AG09319 (cell line): ENCODE results near the gene CAND2.
A peak's percentile ranks its signal among the peaks of the same experiment; 100 is the strongest.

Source experiments
- DNase-seq: peaks from one replicate; pipeline ENCODE4 v3.0.0-alpha.2; 2010; ENCODE audit warnings: low read depth; ENCODE audit errors: extremely low read depth
- TF ChIP-seq, protein P1 (sequence below): IDR thresholded peaks from 2 replicates; pipeline ENCODE4 v1.5.1; 2011; ENCODE audit warnings: low read depth, mild to moderate bottlenecking, inconsistent platforms, low read length, moderate library complexity

CAND2 gene

DNA sequence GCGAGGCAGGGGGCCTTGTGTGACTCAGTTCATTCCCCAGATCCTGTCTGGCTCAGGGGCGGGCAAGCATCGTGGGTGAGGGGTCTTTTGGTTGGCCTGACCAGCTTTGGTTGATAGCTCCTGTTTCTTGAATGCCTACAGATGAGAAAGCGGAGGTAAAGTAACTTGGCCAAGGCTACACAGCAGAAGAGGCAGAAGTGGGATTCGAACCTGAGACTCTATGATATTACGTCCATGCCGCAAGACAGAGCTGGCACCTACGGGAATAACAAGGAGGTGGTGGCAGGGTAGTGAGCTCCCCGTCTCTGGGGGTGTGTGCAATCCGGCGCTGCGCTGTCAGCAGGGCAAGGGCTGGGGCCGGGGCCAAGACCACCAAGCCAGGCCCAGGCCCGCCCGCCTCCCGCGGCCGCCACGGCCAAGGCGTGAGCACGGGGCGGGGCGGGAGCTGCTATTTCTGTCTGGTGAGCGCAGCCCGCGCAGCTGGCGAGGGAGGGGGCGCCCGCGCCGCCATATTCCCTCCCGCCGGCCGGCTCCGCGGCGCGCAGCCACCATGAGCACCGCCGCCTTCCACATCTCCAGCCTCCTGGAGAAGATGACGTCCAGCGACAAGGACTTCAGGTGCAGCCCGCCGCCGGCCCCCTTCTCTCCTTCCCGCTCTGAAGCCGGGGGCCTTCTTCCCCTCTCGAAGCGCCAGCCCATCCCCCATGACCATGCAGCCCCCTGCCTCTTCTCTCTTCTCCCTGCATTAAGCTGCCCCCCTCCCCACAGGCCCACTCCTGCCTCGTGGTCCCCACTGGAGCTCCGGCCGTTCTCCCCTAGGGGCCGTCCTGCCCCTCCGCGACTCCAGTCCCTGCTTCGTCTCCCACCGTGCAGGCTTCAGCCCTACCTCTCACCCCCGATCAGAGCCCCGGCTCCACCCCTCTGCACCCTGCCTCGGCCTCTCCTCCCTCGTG lies at the start of gene CAND2:
CAND2 (plus strand) TSS at position 510 of the 953 bp plus-strand sequence; CDS start at position 551, 41 bp downstream.
- no peak for DNase-seq
- TF ChIP-seq, protein P1, sequence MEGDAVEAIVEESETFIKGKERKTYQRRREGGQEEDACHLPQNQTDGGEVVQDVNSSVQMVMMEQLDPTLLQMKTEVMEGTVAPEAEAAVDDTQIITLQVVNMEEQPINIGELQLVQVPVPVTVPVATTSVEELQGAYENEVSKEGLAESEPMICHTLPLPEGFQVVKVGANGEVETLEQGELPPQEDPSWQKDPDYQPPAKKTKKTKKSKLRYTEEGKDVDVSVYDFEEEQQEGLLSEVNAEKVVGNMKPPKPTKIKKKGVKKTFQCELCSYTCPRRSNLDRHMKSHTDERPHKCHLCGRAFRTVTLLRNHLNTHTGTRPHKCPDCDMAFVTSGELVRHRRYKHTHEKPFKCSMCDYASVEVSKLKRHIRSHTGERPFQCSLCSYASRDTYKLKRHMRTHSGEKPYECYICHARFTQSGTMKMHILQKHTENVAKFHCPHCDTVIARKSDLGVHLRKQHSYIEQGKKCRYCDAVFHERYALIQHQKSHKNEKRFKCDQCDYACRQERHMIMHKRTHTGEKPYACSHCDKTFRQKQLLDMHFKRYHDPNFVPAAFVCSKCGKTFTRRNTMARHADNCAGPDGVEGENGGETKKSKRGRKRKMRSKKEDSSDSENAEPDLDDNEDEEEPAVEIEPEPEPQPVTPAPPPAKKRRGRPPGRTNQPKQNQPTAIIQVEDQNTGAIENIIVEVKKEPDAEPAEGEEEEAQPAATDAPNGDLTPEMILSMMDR = no peak

DNA sequence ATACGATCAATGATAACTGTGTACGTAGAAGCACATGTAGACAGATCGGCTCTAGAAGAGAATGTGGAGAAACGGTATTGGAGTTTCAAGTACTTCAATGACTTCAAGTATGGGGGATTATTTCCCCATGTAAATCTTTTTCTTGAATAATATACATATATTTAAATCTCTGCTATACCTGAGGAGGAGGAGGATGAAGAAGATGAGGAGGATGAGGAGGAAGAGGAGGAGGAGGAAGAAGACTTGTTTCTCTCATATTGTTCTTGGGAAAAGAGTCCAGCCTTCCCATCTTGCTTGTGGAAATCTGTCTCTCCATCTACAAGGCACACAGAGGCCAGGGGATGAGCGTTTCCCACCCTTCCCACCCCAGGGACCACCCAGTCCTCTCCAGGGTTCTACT lies 48.0 kb upstream of the CAND2 start:
- TF ChIP-seq, protein P1 = no peak

DNA sequence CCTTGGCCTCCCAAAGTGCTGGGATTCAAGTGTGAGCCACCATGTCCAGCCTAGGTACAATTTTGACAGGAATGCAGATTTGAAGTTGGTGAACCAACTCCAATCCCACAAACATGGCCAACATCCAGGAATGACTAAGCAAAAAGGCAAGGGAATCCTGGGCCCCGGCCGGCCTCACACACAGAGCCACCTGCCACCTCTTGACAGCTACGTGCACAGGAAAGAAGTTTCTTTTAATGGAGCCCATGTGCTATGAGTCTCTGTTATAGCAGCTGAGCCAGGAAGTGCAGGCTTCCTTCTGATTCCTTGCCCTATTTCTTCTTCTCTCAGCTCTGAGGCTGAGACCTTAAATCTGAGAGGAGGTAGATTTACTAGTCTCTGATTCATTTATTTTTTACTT lies 46.3 kb upstream of the CAND2 start:
- TF ChIP-seq, protein P1 = no peak

More for the DNA sequence above, 48.0 kb upstream of the CAND2 start:
- DNase-seq = no peak

DNA sequence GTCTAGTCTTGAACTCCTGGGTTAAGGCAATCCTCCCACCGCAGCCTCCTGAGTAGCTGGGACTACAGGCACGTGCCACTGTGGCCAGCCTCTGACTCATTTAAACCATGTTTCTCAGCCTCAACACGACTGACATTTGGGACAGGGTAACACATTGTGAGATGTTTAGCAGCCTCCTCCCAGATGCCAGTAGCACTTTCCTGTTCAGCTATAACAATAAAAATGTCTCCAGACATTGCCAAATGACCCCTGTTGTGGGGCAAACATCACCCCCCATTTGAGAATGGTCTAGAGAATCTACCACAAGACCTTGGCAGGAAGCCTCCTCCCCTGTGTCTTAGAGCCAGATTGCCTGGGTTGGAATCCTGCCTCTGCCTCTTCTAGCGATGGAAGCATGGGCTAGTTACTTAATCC lies 45.8 kb upstream of the CAND2 start:
- DNase-seq = peak; percentile 70
- TF ChIP-seq, protein P1 = no peak

More for the DNA sequence above, 46.3 kb upstream of the CAND2 start:
- DNase-seq = peak; percentile 47

DNA sequence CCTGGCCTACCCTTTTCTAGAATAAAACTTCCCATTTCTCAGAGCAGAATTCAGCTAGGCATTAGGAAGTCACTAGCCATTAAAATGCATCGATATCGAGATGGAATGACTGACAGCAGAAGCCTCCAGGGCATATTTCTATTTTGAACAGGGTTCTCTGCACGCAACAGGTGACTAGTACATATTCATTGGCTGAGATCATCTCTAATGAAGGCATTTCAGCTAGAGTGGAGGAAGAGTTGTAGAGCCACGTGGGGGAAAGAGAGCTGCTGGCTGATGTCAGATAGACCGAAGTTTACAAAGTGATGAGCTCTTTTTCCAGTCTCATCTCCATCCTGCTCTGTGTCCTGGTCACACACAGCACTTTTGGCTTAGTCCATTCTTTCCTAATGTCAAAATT lies 44.9 kb upstream of the CAND2 start:
- TF ChIP-seq, protein P1 = no peak
- no peak for DNase-seq

DNA sequence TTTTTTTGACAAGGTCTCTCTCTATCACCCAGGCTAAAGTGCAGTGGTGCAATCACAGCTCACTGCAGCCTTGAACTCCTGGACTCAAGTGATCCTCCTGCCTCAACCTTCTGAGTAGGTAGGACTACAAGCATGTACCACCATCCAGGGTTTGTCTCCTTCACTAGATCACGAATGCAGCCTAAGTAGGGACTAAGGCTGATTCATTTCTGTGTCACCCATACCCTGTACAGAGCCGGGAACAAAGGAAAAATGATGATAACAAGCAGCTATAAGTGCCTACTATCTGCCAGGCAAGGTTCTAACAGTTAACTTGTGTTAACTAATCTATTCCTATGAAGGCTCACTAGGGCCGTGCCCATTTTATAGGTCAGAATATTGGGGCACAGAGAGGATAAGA lies 44.4 kb upstream of the CAND2 start:
- TF ChIP-seq, protein P1 = no peak
- no peak for DNase-seq

DNA sequence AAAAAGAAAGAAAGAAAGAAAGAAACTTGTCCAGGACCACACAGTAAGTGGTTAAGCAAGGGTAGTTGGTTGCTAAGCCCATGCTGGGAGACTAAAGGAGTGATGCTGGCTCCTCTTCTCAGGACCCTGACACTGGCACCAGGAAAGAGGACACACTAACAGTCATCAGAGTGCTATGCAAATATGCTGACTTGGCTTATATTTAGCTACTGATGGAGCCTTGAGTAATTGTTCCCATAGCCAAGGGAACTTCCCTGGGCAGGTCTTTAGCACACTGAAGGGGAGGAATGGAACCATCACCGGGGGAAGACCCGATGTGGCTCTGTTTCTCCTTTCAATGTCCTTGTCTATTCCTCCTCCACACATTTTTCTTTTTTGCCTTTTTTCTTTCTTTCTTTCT lies 43.7 kb upstream of the CAND2 start:
- TF ChIP-seq, protein P1 = no peak
- DNase-seq = no peak
